ENCODE data around the gene COX19.
"Not testable (repeated sequence)": the region's sequence is repeated elsewhere in the genome, so short reads cannot be mapped to it uniquely, and the experiment has no call there.

COX19 gene

GRCh38 chr7:943793-944192, 31.6 kb downstream of the COX19 start:
- not testable (repeated sequence) for H3K4me1 ChIP-seq (ENCODE audit: control insufficient read depth, insufficient read depth, low read length, poor library complexity, severe bottlenecking); H3K9me3 ChIP-seq (ENCODE audit: control insufficient read depth, low read length); H3K27me3 ChIP-seq (replicated peaks; ENCODE audit: control insufficient read depth, insufficient read depth, low read length, poor library complexity, severe bottlenecking); H3K27ac ChIP-seq (ENCODE audit: insufficient read depth, low read length, poor library complexity, severe bottlenecking); DNase-seq; H3K4me3 ChIP-seq (ENCODE audit: insufficient read depth, low read depth, low read length, poor library complexity, severe bottlenecking); H3K36me3 ChIP-seq (ENCODE audit: control insufficient read depth, insufficient read depth, low read length)

GRCh38 chr7:940599-941408, 34.5 kb downstream of the COX19 start:
- no peak for DNase-seq
- Histone ChIP-seq H3K27me3 (replicated peaks; ENCODE audit: control insufficient read depth, insufficient read depth, low read length, poor library complexity, severe bottlenecking) (no peaks in the 10 kb centered on the region), H3K9me3 (ENCODE audit: control insufficient read depth, low read length) (no peaks in the 10 kb centered on the region), H3K36me3 (ENCODE audit: control insufficient read depth, insufficient read depth, low read length) (no peaks in the 10 kb centered on the region), H3K4me1 (ENCODE audit: control insufficient read depth, insufficient read depth, low read length, poor library complexity, severe bottlenecking) (no peaks in the 10 kb centered on the region), H3K4me3 (ENCODE audit: insufficient read depth, low read depth, low read length, poor library complexity, severe bottlenecking) (no peak overlapping the region), H3K27ac (ENCODE audit: insufficient read depth, low read length, poor library complexity, severe bottlenecking) (no peak overlapping the region)

GRCh38 chr7:939843-940242, 35.5 kb downstream of the COX19 start:
- Histone ChIP-seq H3K27ac (ENCODE audit: insufficient read depth, low read length, poor library complexity, severe bottlenecking) (no peak overlapping the region), H3K27me3 (replicated peaks; ENCODE audit: control insufficient read depth, insufficient read depth, low read length, poor library complexity, severe bottlenecking) (no peaks in the 10 kb centered on the region), H3K9me3 (ENCODE audit: control insufficient read depth, low read length) (no peaks in the 10 kb centered on the region), H3K4me1 (ENCODE audit: control insufficient read depth, insufficient read depth, low read length, poor library complexity, severe bottlenecking) (no peaks in the 10 kb centered on the region), H3K36me3 (ENCODE audit: control insufficient read depth, insufficient read depth, low read length) (no peaks in the 10 kb centered on the region), H3K4me3 (ENCODE audit: insufficient read depth, low read depth, low read length, poor library complexity, severe bottlenecking) (no peak overlapping the region)
- no peak for DNase-seq

- Histone ChIP-seq H3K27ac (ENCODE audit: insufficient read depth, low read length, poor library complexity, severe bottlenecking) (no peak overlapping the region), H3K27me3 (replicated peaks; ENCODE audit: control insufficient read depth, insufficient read depth, low read length, poor library complexity, severe bottlenecking) (no peaks in the 10 kb centered on the region), H3K4me3 (ENCODE audit: insufficient read depth, low read depth, low read length, poor library complexity, severe bottlenecking) (no peak overlapping the region), H3K4me1 (ENCODE audit: control insufficient read depth, insufficient read depth, low read length, poor library complexity, severe bottlenecking) (no peaks in the 10 kb centered on the region), H3K9me3 (ENCODE audit: control insufficient read depth, low read length) (no peaks in the 10 kb centered on the region), H3K36me3 (ENCODE audit: control insufficient read depth, insufficient read depth, low read length) (no peaks in the 10 kb centered on the region)
- no peak for DNase-seq
Measured at GRCh38 chr7:938546-939185, 36.7 kb downstream of the COX19 start.

- Histone ChIP-seq H3K27me3 (replicated peaks; ENCODE audit: control insufficient read depth, insufficient read depth, low read length, poor library complexity, severe bottlenecking) (no peaks in the 10 kb centered on the region), H3K36me3 (ENCODE audit: control insufficient read depth, insufficient read depth, low read length) (no peaks in the 10 kb centered on the region), H3K27ac (ENCODE audit: insufficient read depth, low read length, poor library complexity, severe bottlenecking) (no peak overlapping the region), H3K4me1 (ENCODE audit: control insufficient read depth, insufficient read depth, low read length, poor library complexity, severe bottlenecking) (no peaks in the 10 kb centered on the region), H3K4me3 (ENCODE audit: insufficient read depth, low read depth, low read length, poor library complexity, severe bottlenecking) (no peak overlapping the region), H3K9me3 (ENCODE audit: control insufficient read depth, low read length) (no peaks in the 10 kb centered on the region)
- DNase-seq, result no peak
Measured at GRCh38 chr7:937856-938484, 37.4 kb downstream of the COX19 start.

- no peak overlapping the region for H3K27ac ChIP-seq (ENCODE audit: insufficient read depth, low read length, poor library complexity, severe bottlenecking)
- DNase-seq, result no peak
- H3K9me3 ChIP-seq (ENCODE audit: control insufficient read depth, low read length), result no peaks in the 10 kb centered on the region
- no peaks in the 10 kb centered on the region for H3K27me3 ChIP-seq (replicated peaks; ENCODE audit: control insufficient read depth, insufficient read depth, low read length, poor library complexity, severe bottlenecking)
- no peak overlapping the region for H3K4me3 ChIP-seq (ENCODE audit: insufficient read depth, low read depth, low read length, poor library complexity, severe bottlenecking)
- no peaks in the 10 kb centered on the region for H3K36me3 ChIP-seq (ENCODE audit: control insufficient read depth, insufficient read depth, low read length)
- no peaks in the 10 kb centered on the region for H3K4me1 ChIP-seq (ENCODE audit: control insufficient read depth, insufficient read depth, low read length, poor library complexity, severe bottlenecking)
Measured at GRCh38 chr7:936386-937054, 38.8 kb downstream of the COX19 start.

GRCh38 chr7:935874-936385, 39.4 kb downstream of the COX19 start:
- Histone ChIP-seq H3K4me1 (ENCODE audit: control insufficient read depth, insufficient read depth, low read length, poor library complexity, severe bottlenecking) (no peaks in the 10 kb centered on the region), H3K27me3 (replicated peaks; ENCODE audit: control insufficient read depth, insufficient read depth, low read length, poor library complexity, severe bottlenecking) (no peaks in the 10 kb centered on the region), H3K27ac (ENCODE audit: insufficient read depth, low read length, poor library complexity, severe bottlenecking) (no peak overlapping the region), H3K9me3 (ENCODE audit: control insufficient read depth, low read length) (no peaks in the 10 kb centered on the region), H3K36me3 (ENCODE audit: control insufficient read depth, insufficient read depth, low read length) (no peaks in the 10 kb centered on the region), H3K4me3 (ENCODE audit: insufficient read depth, low read depth, low read length, poor library complexity, severe bottlenecking) (no peak overlapping the region)
- no peak for DNase-seq

- no peaks in the 10 kb centered on the region for H3K4me1 ChIP-seq (ENCODE audit: control insufficient read depth, insufficient read depth, low read length, poor library complexity, severe bottlenecking)
Measured at GRCh38 chr7:935164-935873, 40.0 kb downstream of the COX19 start.

GRCh38 chr7:934469-935163, 40.7 kb downstream of the COX19 start:
- Histone ChIP-seq H3K27me3 (replicated peaks; ENCODE audit: control insufficient read depth, insufficient read depth, low read length, poor library complexity, severe bottlenecking) (no peaks in the 10 kb centered on the region), H3K4me3 (ENCODE audit: insufficient read depth, low read depth, low read length, poor library complexity, severe bottlenecking) (no peak overlapping the region), H3K27ac (ENCODE audit: insufficient read depth, low read length, poor library complexity, severe bottlenecking) (no peak overlapping the region), H3K4me1 (ENCODE audit: control insufficient read depth, insufficient read depth, low read length, poor library complexity, severe bottlenecking) (no peaks in the 10 kb centered on the region), H3K9me3 (ENCODE audit: control insufficient read depth, low read length) (no peaks in the 10 kb centered on the region), H3K36me3 (ENCODE audit: control insufficient read depth, insufficient read depth, low read length) (no peaks in the 10 kb centered on the region)
- no peak for DNase-seq

More at GRCh38 chr7:935164-935873, 40.0 kb downstream of the COX19 start:
- H3K27me3 ChIP-seq (replicated peaks; ENCODE audit: control insufficient read depth, insufficient read depth, low read length, poor library complexity, severe bottlenecking), result no peaks in the 10 kb centered on the region
- H3K9me3 ChIP-seq (ENCODE audit: control insufficient read depth, low read length), result no peaks in the 10 kb centered on the region
- H3K4me3 ChIP-seq (ENCODE audit: insufficient read depth, low read depth, low read length, poor library complexity, severe bottlenecking), result no peak overlapping the region
- DNase-seq, result no peak
- H3K36me3 ChIP-seq (ENCODE audit: control insufficient read depth, insufficient read depth, low read length), result no peaks in the 10 kb centered on the region
- no peak overlapping the region for H3K27ac ChIP-seq (ENCODE audit: insufficient read depth, low read length, poor library complexity, severe bottlenecking)
